Peyer's patch (tissue), 4 donors: ENCODE data around the gene PAX6. TPM values are rescaled to one million over a fixed set of nuclear protein-coding genes. Genes with fewer than 3 reads are reported as not detected.

Experiments
- DNase-seq, 3 donors: peaks; one replicate each; pipeline ENCODE4 v3.0.0-alpha.2; 2017 to 2019
- H3K27ac ChIP-seq, 4 donors: fragments of 200-600 bp; sonication (generic); one replicate each; pipeline ENCODE4 v1.5.1; 2016 to 2019
- H3K27me3 ChIP-seq, 2 donors: fragments of 200-600 bp; sonication (generic); one replicate each; pipeline ENCODE4 v1.5.1; 2019
- H3K36me3 ChIP-seq, 3 donors: fragments of 200-600 bp; sonication (generic); one replicate each; pipeline ENCODE4 v1.5.1; 2016 to 2019
- H3K4me1 ChIP-seq, 4 donors: fragments of 200-600 bp; sonication (generic); one replicate each; pipeline ENCODE4 v1.5.1; 2016 to 2019
- H3K4me3 ChIP-seq, 4 donors: fragments of 200-600 bp; sonication (generic); 1 replicate in 3 of 4; 2 replicates in 1 of 4; pipeline ENCODE4 v1.5.1; 2016 to 2019; ENCODE audit warnings: mild to moderate bottlenecking in 1 of 4
- H3K9me3 ChIP-seq, 4 donors: fragments of 200-600 bp; sonication (generic); one replicate each; pipeline ENCODE4 v1.5.1; 2016 to 2019; ENCODE audit warnings: mild to moderate bottlenecking in 1 of 4
- CTCF ChIP-seq, 6 experiments: fragments of 450-650 bp in 4 of 6; fragments of 200-600 bp in 2 of 6; sonication (generic) in 1 of 6; IDR thresholded peaks; one replicate each; pipeline ENCODE4 v1.5.1; 2017 to 2019; ENCODE audit warnings: antibody characterized with exemption in 6 of 6, mild to moderate bottlenecking in 3 of 6, moderate library complexity in 1 of 6
- POLR2A ChIP-seq, 2 donors: fragments of 450-650 bp; IDR thresholded peaks; one replicate each; pipeline ENCODE4 v1.5.1; 2017; ENCODE audit warnings: antibody characterized with exemption in 2 of 2, mild to moderate bottlenecking in 2 of 2, moderate library complexity in 2 of 2
- total RNA-seq, 4 donors: library from RNA; depleted of rRNA; stranded (reverse); fragments of >200 nt; gene quantifications; one replicate each; pipeline ENCODE4 v1.1.0, GENCODE V29; 2016

PAX6 gene
- total RNA-seq, 4 donors from 2014 or later: 2.5 to 5.1 (median 2.8) TPM; not detected in 1

GRCh38 chr11:31799435-31800397, 11.4 kb downstream of the PAX6 start:
- DNase-seq: no peak
- no peak for TF ChIP-seq CTCF (IDR thresholded peaks at IDR 0.05)
- TF ChIP-seq POLR2A (IDR thresholded peaks at IDR 0.05): no peak
- no peak overlapping the region for H3K27ac ChIP-seq
- H3K4me3 ChIP-seq: no peak overlapping the region
- H3K36me3 ChIP-seq: no peaks in the 10 kb centered on the region
- peaks cover 0 to 8% (median 0%) of the 10 kb centered on the region in 4 donors for H3K9me3 ChIP-seq
- peaks cover 0 to 70% of the 10 kb centered on the region in 2 donors for H3K27me3 ChIP-seq
- peaks cover 0 to 25% (median 2%) of the 10 kb centered on the region in 4 donors for H3K4me1 ChIP-seq

DNA sequence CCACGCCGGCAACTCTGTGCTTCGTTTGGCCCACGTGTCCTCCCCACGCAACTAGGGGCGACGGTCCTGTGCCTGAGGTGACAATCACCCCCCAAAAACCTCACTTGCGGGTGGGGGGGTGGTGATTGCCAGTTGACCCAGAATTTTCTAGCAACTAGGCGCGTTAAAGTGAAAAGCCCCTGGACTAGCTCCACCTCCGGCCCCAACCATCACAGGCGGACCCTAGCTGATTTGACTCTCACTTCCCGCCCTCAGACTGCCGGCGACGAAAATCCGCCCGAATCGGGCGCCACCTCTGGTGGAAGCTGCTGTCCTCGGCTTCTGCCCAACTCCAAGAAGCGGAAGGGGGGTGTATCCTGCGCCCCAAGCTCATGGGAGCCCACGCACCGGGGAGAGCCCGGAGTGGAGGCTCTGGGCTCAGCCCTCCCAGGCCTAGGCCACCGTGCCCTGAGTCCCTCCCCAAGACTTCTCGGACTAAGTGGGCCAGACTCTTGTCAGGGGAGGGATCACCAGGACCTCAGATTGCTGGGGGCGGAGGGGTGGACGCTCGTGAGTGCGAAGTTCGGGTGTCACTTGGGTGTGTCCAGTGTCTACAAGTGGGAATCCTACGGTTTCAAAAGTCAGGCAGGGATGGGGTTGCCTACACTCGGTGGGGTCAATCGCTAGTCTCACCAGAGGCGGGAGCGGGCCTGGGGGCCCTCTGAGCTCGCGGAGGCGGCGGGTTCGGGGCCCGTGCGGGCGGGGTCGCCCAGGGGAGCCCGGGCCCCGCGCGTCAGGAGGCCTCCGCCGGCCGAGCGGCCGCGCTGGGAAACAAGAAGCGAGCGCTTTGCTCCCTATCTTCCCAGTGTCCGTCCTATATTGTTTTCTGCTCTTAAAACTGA, 12.3 kb downstream of the PAX6 start:
- peaks cover 0 to 6% (median 0%) of the 10 kb centered on the region in 4 donors for H3K9me3 ChIP-seq
- H3K4me1 ChIP-seq: peaks cover 0 to 18% (median 0%) of the 10 kb centered on the region in 4 donors
- H3K27me3 ChIP-seq: peaks cover 0 to 60% of the 10 kb centered on the region in 2 donors
- H3K27ac ChIP-seq: no peak overlapping the region
- no peak overlapping the region for H3K4me3 ChIP-seq
- DNase-seq: no peak
- TF ChIP-seq CTCF (IDR thresholded peaks at IDR 0.05): no peak
- no peak for TF ChIP-seq POLR2A (IDR thresholded peaks at IDR 0.05)
- H3K36me3 ChIP-seq: no peaks in the 10 kb centered on the region

DNA sequence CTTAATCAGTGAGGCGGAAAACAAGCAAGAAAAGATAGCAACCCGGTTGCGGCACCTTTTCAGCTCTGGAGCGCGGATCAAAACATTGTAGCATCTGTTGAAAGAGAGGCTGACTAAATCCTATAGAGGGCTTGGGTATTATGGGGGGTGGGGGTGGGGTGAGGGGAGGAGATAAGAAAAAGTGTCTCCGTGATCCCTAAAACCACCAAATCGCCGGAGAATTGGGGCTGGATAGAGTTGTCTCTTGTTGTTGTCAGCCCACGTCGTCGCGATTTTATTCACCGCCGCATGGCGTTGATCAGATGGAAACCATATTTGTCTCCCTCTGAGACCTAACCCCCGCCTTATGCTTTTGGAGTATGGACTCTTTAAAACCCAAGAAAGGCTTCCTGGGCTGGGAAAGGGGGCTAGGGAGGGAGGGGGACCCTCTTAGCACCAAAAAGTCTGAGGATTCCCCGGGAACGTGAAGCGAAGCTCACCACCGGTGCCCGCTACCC, 13.0 kb downstream of the PAX6 start:
- peaks cover 0 to 53% of the 10 kb centered on the region in 2 donors for H3K27me3 ChIP-seq
- no peak for DNase-seq
- H3K27ac ChIP-seq: no peak overlapping the region
- H3K4me3 ChIP-seq: no peak overlapping the region
- TF ChIP-seq POLR2A (IDR thresholded peaks at IDR 0.05) (no peak), CTCF (IDR thresholded peaks at IDR 0.05) (no peak)
- H3K9me3 ChIP-seq: peaks cover 0 to 2% (median 0%) of the 10 kb centered on the region in 4 donors
- no peaks in the 10 kb centered on the region for H3K36me3 ChIP-seq
- peaks cover 0 to 18% (median 0%) of the 10 kb centered on the region in 4 donors for H3K4me1 ChIP-seq

DNA sequence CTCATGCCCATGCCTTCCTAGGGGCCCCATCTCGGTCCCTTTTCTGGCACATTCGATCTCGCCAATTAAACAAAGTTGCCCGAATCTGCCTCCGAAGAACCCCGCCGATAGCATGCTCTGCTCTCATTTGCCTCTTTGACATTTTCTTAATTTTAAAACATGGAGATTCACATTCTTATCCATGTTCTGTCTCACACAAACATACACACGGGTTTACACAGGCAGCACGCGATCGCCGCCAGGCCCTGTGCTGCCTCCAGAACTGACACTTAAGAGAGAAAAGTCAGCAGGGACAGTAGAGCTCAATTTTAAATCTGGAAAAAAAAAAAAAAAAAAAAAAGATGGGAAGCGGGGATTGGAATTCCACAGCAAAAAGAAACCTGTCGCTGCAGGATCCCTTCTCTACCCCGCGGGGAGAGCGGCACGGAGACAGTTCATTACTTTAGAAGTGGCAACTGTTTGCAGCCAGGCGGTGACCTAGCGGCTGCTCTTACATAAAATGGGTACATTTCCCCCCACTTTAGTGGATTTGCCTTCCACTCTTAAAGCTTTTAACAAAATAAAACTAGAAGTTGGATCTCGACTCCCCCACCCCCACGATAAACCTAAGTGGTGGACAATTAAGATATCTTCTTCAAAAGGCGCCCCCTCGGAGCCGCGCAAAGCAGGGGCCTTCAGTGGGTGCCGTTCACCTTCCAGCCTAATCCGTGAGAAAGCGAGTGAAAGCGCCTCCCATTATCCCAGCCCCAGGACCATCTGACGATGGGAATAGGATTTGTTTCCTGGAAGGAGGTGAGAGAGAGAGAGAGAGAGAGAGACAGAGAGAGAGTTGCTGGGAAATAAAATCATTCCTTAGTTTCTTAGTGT, 13.7 kb downstream of the PAX6 start:
- TF ChIP-seq CTCF (IDR thresholded peaks at IDR 0.05): no peak
- TF ChIP-seq POLR2A (IDR thresholded peaks at IDR 0.05): no peak
- Histone ChIP-seq H3K27ac (no peak overlapping the region), H3K27me3 (peaks cover 0 to 47% of the 10 kb centered on the region in 2 donors), H3K9me3 (no peaks in the 10 kb centered on the region), H3K36me3 (no peaks in the 10 kb centered on the region), H3K4me3 (no peak overlapping the region), H3K4me1 (peaks cover 0 to 18% (median 0%) of the 10 kb centered on the region in 4 donors)
- no peak for DNase-seq
